NCI-H1436 treated with DMSO at 0.1 percent for 48 hours (cell line): ENCODE measurements around the gene OTUD3.

Experiments
- DNase-seq: peaks from one replicate; lab custom pipeline; 2025; lab: John Stamatoyannopoulos, UW

OTUD3 gene

DNA sequence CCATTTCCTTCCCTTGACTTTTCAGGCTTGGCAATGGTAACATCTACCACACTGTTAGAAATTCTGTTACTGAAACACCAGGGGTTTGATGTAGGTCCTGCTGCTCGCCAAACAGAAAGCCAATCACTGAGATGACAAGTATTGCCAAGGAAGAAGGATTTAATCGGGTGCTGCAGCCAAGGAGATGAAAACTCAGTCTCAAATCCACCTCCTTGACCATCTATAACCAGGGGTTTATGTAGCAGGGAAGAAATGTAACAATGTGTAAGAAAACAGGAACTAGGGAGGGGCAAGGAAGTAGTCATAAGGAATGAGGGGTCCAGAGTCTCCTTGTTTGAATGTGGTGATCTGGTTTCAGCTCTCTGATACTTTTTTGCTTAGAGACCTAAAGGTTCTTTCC lies 71.9 kb downstream of the OTUD3 start:
- DNase-seq = no peak

- no peak for DNase-seq
These were observed 73.5 kb downstream of the OTUD3 start for GRCh38 chr1:19955534-19956170.

DNA sequence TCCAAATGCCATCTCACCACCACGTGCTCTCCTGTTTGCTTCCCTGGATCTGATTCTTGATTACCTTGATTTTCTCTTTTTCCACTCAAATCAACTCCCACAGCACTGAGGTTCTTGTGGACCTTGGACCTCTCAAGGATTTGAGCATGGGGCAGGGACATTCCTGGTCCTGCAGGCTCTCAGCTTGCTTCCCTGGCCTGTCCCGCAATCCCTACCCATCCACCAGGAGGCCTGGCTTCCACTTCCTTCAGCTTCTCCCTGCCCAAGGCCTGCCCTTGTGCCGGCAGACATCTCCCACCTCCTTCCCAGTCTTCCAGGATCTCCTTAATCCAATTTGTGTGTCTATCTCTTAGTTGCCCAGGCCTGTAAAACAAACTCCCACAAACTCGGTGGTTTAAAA lies 75.6 kb downstream of the OTUD3 start:
- DNase-seq = no peak

DNA sequence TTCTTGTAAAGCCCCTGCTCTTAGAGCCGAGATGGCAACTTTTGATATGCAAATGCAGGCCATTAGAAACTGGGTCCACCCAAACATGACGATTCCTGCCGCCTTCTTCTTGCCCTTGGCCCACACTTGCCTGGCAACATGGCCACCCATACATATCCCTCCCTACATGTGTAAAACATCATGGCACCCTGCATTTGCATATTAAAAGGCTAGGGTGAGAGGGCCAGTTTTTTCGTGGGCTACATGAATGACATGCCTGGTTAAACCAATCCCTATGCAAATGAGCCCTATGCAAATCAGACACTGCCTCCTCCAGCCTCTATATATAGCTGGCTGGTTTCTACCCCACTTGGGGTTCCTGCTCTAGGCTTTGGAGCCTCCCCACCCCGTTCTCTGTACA lies 78.4 kb downstream of the OTUD3 start:
- no peak for DNase-seq
